Fibroblast of skin of abdomen (primary cell): ENCODE data around the gene MYL6B.
"Not testable (repeated sequence)": the region's sequence is repeated elsewhere in the genome, so short reads cannot be mapped to it uniquely, and the experiment has no call there.

ENCODE experiments used
- DNase-seq: peaks from one replicate; pipeline ENCODE4 v3.0.0-alpha.2; 2013

Gene MYL6B

DNA sequence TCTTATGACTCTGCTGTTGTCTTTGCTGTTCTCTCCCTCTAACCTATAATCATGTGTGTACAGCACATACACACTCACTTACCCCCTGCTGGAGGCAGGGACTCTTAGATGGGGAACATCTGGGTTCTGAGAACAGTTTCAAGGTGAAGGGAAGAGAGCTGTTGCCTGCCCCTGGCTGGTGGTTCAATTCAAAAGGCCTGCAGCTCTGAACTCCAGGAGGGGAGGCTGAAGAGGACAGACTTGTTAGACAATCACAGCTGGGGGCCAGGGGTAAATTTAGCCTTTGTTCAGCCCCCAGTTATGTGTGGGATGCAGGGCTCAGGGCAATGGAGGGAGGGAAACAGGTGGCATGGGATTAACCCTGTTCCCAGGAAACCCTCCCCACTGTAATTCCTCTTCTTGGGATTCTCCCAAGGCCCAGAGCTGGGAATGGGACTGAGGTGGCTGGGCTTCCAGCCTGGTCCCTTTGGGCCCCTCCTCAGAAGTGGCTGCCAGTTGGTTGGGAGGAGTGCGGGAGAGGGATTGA lies 1.9 kb downstream of the MYL6B start:
- DNase-seq = no peak

DNA sequence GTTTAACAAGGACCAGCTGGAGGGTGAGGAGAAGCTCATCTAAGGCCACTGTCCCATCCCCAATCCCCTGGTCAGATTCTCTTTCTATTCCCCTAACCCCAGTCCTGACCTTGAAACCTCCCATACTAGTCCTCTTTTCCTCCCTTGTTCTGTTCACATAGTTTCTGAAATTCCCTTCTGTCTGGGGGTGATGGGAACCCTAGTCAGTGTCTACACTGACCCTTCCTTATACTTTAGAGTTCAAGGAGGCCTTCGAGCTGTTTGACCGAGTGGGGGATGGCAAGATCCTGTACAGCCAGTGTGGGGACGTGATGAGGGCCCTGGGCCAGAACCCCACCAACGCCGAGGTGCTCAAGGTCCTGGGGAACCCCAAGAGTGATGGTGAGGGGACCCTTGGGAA lies 2.4 kb downstream of the MYL6B start:
- no peak for DNase-seq

DNA sequence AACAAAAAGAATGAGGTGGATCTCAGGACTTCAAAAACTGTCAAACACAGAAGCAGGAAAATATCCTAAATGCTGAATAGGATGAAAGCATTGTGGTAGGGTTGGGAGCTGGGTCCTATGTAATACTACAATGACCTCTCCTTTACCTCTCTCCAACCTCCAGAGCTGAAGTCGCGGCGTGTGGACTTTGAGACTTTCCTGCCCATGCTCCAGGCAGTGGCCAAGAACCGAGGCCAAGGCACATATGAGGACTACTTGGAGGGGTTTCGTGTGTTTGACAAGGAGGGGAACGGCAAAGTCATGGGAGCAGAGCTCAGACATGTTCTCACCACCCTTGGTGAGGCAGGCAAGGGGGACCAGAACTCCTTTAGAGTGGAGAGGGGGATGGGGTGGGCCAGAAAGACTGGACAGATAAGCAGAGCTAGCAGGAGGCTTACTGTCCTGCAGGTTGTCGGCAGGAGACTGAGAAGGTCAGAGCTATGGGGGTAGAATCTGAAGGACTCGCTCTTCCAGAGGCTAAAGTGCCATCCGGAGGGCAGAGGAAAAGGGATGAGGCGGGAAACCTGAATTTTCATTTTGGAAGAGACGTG lies 3.0 kb downstream of the MYL6B start:
- DNase-seq = no peak

DNA sequence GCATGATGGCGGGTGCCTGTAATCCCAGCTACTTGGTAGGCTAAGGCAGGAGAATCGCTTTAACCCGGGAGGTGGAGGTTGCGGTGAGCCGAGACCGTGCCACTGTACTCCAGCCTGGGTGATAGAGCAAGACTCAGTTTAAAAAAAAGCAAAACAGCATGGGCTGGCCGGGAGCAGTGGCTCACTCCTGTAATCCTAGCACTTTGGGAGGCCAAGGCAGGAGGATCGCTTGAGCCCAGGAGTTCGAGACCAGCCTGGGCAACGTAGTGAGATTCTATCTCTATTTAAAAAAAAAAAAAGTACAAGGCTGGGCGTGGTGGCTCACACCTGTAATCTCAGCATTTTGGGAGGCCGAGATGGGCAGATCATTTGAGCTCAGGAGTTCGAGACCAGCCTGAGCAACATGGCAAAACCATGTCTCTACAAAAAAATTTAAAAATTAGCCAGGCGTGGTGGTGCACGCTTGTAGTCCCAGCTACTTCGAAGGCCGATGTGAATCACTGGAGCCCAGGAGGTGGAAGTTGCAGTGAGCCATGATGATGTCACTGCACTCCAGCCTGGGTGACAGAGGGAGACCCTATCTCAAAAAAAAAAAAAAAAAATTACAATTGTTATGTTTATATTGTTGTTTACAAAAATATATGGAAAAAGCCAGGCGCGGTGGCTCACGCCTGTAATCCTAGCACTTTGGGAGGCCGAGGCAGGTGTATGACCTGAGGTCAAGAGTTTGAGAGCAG lies 4.2 kb downstream of the MYL6B start:
- DNase-seq = not testable (repeated sequence)

- DNase-seq = peak; percentile 91
Measured at GRCh38 chr12:56157201-56158028, 5.0 kb downstream of the MYL6B start.

GRCh38 chr12:56158029-56158925 lies 5.9 kb downstream of the MYL6B start, which contains the start of gene MYL6:
Gene MYL6 (plus strand): TSS chr12:56158359. CDS start chr12:56158402, 43 bp downstream.
- DNase-seq = peak; percentile 98

GRCh38 chr12:56158926-56159461 lies 6.6 kb downstream of the MYL6B start:
- peak; percentile 81 for DNase-seq

GRCh38 chr12:56159482-56160192 lies 7.2 kb downstream of the MYL6B start:
- DNase-seq = no peak

DNA sequence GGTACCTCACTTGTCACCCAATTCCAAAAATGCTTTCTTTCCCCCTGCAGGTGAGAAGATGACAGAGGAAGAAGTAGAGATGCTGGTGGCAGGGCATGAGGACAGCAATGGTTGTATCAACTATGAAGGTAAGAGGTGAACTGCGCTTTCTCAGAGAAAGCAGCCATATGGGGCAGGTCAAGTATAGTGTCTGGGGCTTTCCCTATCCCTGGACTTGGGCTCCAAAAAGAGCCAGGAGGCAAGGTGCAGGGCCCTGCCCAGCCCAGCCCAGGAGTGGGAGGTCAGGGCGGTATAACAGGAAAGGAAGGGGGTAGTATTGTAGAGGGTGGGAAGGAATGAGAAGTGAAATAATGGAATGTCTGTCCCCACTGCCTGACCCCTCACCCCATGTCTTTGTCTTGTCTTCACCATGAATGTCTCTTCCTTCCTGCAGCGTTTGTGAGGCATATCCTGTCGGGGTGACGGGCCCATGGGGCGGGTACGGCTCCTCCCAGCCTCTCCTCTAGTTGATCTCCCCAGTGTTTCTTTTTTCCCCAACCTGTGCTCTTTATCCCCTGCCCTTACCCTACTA lies 7.9 kb downstream of the MYL6B start:
- peak; percentile 41 for DNase-seq

GRCh38 chr12:56160894-56161689 lies 8.7 kb downstream of the MYL6B start:
- DNase-seq = no peak

- DNase-seq = no peak
Measured at GRCh38 chr12:56161690-56162351, 9.4 kb downstream of the MYL6B start.

DNA sequence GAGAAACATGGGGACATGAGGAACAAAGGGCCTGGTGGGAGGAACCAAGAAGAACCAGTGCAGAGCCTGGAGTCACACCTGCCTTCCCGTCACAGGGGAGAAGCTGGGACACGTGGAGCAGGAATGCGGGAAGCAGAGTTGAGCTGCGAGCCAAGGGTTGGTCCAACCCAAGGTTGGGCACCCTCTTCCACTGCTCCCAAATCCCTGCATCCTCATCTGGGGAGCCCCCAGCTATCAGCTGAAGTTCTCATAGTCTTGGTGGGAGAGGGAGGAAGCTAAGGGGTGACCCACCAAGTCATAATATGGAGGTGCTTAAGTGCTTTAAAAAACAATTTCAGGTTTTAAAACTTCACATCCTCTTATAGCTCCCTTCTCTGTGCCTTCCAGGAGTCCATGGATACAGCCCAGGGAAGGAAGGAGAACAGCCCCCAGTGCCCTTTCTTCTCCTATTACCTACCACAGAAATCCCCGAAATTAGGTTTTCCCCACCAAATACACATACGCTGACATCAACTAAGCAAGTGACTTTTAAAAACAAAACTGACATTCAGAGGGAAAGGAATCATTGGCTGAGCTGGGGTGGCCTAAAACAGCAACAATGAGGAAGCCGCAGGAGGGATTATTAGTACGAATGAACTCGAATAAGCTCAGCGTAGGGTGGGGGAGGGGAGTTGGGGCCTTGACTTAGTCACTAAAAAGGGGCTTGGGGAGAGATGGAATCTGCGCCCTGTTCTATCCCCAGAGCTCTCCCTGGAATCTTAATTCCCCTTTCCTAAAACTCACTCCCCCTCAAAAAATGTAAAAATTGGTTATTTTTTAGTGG lies 10.3 kb downstream of the MYL6B start:
- no peak for DNase-seq

- DNase-seq = no peak
Measured at GRCh38 chr12:56163533-56164344, 11.4 kb downstream of the MYL6B start.

GRCh38 chr12:56164345-56164729 lies 11.9 kb downstream of the MYL6B start:
- DNase-seq = no peak

- no peak for DNase-seq
Measured at GRCh38 chr12:56165369-56165768, 13.0 kb downstream of the MYL6B start.

DNA sequence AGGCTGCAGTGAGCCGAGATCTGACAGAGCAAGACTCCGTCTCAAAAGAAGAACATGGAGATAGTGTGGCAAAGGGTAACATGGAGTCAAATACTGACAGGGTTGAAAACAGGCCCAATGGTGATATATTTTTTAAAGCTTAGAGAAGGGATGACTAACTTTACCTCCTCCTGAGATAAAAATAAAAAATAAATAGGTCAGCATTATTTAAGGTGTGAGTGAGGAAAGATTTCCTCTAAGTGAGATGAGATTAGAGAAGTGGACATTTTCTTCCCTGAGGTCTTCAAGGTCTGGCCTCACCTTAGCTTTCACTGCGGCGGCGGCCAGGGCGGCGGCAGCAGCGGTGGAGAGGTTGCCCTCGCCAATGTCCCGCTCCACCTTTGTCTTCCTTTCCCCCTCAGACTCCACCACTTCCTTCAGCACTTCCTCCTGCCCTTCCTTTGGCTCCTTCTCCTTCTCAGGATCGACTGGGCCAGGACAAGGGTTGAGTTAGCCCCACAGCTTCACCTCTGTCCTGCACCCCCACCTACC lies 16.9 kb downstream of the MYL6B start:
- no peak for DNase-seq

DNA sequence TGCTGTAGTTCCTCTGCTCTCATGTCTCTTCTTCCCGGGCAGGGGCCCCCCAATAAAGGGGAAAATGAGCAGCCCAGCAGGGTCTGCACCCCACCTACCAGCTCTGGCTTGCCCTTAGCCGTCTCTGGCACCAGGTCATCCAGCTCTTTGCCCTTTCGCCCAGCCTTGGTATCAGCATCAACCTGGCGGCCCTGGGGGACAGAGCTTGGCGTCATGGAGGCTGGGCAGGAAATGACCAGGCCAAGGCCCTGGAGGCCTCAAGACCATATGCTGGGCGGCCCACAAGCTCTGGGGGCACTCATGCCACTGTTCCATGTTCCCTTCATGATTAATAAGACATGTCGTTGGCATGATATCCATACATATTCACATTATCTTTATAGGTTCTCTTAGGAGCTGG lies 20.5 kb downstream of the MYL6B start:
- no peak for DNase-seq
